HepG2 (cell line): ENCODE data around the gene RSKR. TPM values are rescaled to one million over a fixed set of nuclear protein-coding genes. Genes with fewer than 3 reads are reported as not detected.

Source experiments
- ARNTL ChIP-seq: sonication (generic); formaldehyde crosslinking; IDR thresholded peaks from 2 replicates; pipeline ENCODE4 v1.4.0; 2020; ENCODE audit warnings: mild to moderate bottlenecking, missing genetic modification reagents
- ATF1 ChIP-seq: IDR thresholded peaks from 2 replicates; pipeline ENCODE4 v1.6.1; 2016; ENCODE audit warnings: mild to moderate bottlenecking, control low read depth
- ETV6 ChIP-seq: sonication (generic); formaldehyde crosslinking; conservative IDR thresholded peaks from 2 replicates; pipeline ENCODE4 v1.4.0; 2020; ENCODE audit warnings: missing genetic modification reagents
- GATA4 ChIP-seq: sonication (generic); IDR thresholded peaks from 2 replicates; pipeline ENCODE4 v1.6.1; 2016; ENCODE audit warnings: antibody characterized with exemption, low read depth, borderline replicate concordance
- GATAD2A ChIP-seq: IDR thresholded peaks from 2 replicates; pipeline ENCODE4 v1.6.1; 2016
- HOXA9 ChIP-seq: sonication (generic); formaldehyde crosslinking; IDR thresholded peaks from 2 replicates; pipeline ENCODE4 v1.8.1; 2022; ENCODE audit warnings: missing genetic modification reagents, mild to moderate bottlenecking, moderate library complexity, borderline replicate concordance
- KDM2A ChIP-seq: sonication (generic); formaldehyde crosslinking; IDR thresholded peaks from 2 replicates; pipeline ENCODE4 v1.4.0; 2020; ENCODE audit warnings: low read depth, missing genetic modification reagents, borderline replicate concordance
- MATR3 ChIP-seq: sonication (generic); formaldehyde crosslinking; IDR thresholded peaks from 2 replicates; pipeline ENCODE4 v1.4.0; 2020; ENCODE audit warnings: missing genetic modification reagents
- MXI1 ChIP-seq: IDR thresholded peaks from 3 replicates; pipeline ENCODE4 v1.6.1; 2012; ENCODE audit warnings: low read depth, low read length, inconsistent platforms, borderline replicate concordance
- SIX1 ChIP-seq: sonication (generic); formaldehyde crosslinking; IDR thresholded peaks from 2 replicates; pipeline ENCODE4 v1.4.0; 2020; ENCODE audit warnings: missing genetic modification reagents, borderline replicate concordance
- SOX13 ChIP-seq, 3 experiments: fragments of 450-650 bp in 1 of 3; sonication (generic) in 1 of 3; formaldehyde crosslinking in 1 of 3; IDR thresholded peaks in 2 of 3; conservative IDR thresholded peaks in 1 of 3; 2 replicates each; pipeline versions ENCODE4 v1.5.0 to v1.6.1; 2016 to 2020; ENCODE audit warnings: antibody characterized with exemption in 1 of 3, mild to moderate bottlenecking in 1 of 3, missing compliant biosample characterization in 1 of 3, missing genetic modification reagents in 1 of 3, moderate library complexity in 1 of 3
- SOX6 ChIP-seq, 2 experiments: fragments of 450-650 bp in 1 of 2; sonication (generic) in 1 of 2; formaldehyde crosslinking in 1 of 2; IDR thresholded peaks; 2 replicates each; pipeline versions ENCODE4 v1.4.0 to v1.6.1; 2017 to 2020; ENCODE audit warnings: antibody characterized with exemption in 1 of 2, mild to moderate bottlenecking in 1 of 2, missing genetic modification reagents in 1 of 2
- TBX3 ChIP-seq: fragments of 450-650 bp; IDR thresholded peaks from 2 replicates; pipeline ENCODE4 v1.6.1; 2017; ENCODE audit warnings: antibody characterized with exemption, mild to moderate bottlenecking, inconsistent platforms, borderline replicate concordance
- TGIF2 ChIP-seq: IDR thresholded peaks from 2 replicates; pipeline ENCODE4 v1.6.1; 2016; ENCODE audit warnings: control low read depth, missing compliant biosample characterization
- U2AF2 ChIP-seq: fragments of 200-400 bp; formaldehyde crosslinking; IDR thresholded peaks from 2 replicates; pipeline ENCODE4 v1.6.1; 2017; ENCODE audit warnings: low read depth, mild to moderate bottlenecking, low read length
- ZNF180 ChIP-seq: sonication (generic); formaldehyde crosslinking; IDR thresholded peaks from 2 replicates; pipeline ENCODE4 v1.4.0; 2020; ENCODE audit warnings: low read depth, missing genetic modification reagents, borderline replicate concordance
- ZNF256 ChIP-seq: sonication (generic); formaldehyde crosslinking; conservative IDR thresholded peaks from 2 replicates; pipeline ENCODE4 v1.4.0; 2020; ENCODE audit warnings: missing genetic modification reagents
- ZNF354B ChIP-seq: sonication (generic); formaldehyde crosslinking; IDR thresholded peaks from 2 replicates; pipeline ENCODE4 v1.8.0; 2022; ENCODE audit warnings: mild to moderate bottlenecking, missing genetic modification reagents
- ZNF746 ChIP-seq: sonication (generic); formaldehyde crosslinking; IDR thresholded peaks from 2 replicates; pipeline ENCODE4 v1.8.0; 2022; ENCODE audit warnings: mild to moderate bottlenecking, missing genetic modification reagents
- polyA plus RNA-seq, 8 experiments: library from polyadenylated mRNA; depleted of rRNA in 3 of 8; stranded (reverse) in 7 of 8; unstranded in 1 of 8; fragments of >200 nt; fragmentation: Illumina TruSeq in 4 of 8; extraction: Trizol in 4 of 8; gene quantifications; 2 replicates each; pipeline versions ENCODE4 v1.2.1 to v1.2.3, GENCODE V29; 2011 to 2016; ENCODE audit warnings: low read depth in 4 of 8, missing spikeins in 1 of 8, mixed read lengths in 1 of 8; ENCODE audit not compliant: insufficient read depth in 1 of 8
- total RNA-seq, 5 experiments: library from RNA; depleted of rRNA; stranded (reverse); fragments of >200 nt; fragmentation: Illumina TruSeq; extraction: Trizol; gene quantifications; 2 replicates each; pipeline ENCODE4 v1.2.3, GENCODE V29; 2016; ENCODE audit warnings: low read depth in 1 of 5
- TF ChIP-seq, protein P1 (sequence below): sonication (generic); formaldehyde crosslinking; IDR thresholded peaks from 2 replicates; pipeline ENCODE4 v1.4.0; 2020; ENCODE audit warnings: missing genetic modification reagents
- TF ChIP-seq, protein P2 (sequence below): sonication (generic); formaldehyde crosslinking; IDR thresholded peaks from 2 replicates; pipeline ENCODE4 v1.4.0; 2020; ENCODE audit warnings: missing genetic modification reagents
- TF ChIP-seq, protein P3 (sequence below): sonication (generic); formaldehyde crosslinking; IDR thresholded peaks from 2 replicates; pipeline ENCODE4 v1.4.0; 2020; ENCODE audit warnings: missing genetic modification reagents, low read depth, mild to moderate bottlenecking, borderline replicate concordance
- TF ChIP-seq, protein P4 (sequence below), 2 experiments: sonication (generic) in 1 of 2; formaldehyde crosslinking in 1 of 2; IDR thresholded peaks; 2 replicates each; pipeline versions ENCODE4 v1.4.0 to v1.6.1; 2018 to 2020; ENCODE audit warnings: missing genetic modification reagents in 2 of 2, borderline replicate concordance in 1 of 2, low read depth in 1 of 2, mild to moderate bottlenecking in 1 of 2, missing biosample characterization in 1 of 2

The RSKR gene
- total and polyA plus RNA-seq, 2 of the 13 experiments (the other 11 are each of a cell fraction or from before 2014, with no cell fraction given) = 5.0 to 10.4 TPM

DNA sequence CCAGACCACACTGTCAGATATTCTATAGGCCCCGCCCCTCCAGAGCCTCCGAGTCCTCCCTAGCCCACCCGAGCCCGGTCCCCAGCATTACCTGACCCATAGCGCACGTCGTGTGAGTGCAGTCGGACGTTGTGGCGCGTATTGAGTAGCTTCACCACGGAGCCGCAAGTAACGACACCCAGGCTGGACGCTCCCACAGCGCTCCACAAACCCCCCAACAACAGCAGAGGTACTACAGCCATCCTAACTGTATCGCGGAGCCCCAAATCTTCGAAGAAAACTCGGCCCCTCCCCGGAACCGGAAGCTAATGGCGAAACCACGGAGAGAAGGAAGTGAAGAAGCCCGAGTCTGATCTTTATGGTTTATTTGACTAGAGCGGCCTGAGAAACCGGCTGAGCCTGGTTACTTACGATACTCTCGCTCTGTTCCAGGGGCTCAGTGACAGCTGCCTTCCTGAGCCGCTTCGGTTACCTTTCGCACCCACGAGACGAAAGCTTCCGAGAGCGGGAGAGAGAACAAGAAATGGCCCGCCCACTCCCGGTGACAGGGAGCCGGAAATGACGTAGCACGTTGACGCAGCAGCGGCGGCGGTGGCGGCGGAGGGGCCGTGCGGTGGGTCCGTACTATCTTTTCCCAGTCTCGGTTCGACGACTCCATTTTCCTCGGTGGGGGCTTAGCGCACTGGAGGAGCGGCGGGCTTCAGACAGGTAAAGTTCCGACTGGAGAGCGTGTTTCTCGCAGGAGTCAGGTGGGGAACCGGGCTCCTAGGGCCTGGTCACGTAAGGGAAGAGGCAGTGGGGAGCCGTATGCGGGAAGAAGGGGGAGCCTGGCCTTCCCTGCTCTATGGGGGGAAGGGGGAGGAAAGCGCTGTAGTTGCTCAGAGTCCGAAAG is 47.9 kb upstream of the RSKR start, which contains the start of the genes SDF2 and SUPT6H (continued):
- TF ChIP-seq, protein P1, sequence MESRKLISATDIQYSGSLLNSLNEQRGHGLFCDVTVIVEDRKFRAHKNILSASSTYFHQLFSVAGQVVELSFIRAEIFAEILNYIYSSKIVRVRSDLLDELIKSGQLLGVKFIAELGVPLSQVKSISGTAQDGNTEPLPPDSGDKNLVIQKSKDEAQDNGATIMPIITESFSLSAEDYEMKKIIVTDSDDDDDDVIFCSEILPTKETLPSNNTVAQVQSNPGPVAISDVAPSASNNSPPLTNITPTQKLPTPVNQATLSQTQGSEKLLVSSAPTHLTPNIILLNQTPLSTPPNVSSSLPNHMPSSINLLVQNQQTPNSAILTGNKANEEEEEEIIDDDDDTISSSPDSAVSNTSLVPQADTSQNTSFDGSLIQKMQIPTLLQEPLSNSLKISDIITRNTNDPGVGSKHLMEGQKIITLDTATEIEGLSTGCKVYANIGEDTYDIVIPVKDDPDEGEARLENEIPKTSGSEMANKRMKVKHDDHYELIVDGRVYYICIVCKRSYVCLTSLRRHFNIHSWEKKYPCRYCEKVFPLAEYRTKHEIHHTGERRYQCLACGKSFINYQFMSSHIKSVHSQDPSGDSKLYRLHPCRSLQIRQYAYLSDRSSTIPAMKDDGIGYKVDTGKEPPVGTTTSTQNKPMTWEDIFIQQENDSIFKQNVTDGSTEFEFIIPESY (CRISPR knock-in tag) = no peak
- peak; percentile 34; the same call in 1 of the 3 replicates for TF ChIP-seq MXI1
- TF ChIP-seq TGIF2 (CRISPR knock-in tag) = peak; percentile 85
- no peak for TF ChIP-seq ZNF256 (CRISPR knock-in tag)
- TF ChIP-seq, protein P2, sequence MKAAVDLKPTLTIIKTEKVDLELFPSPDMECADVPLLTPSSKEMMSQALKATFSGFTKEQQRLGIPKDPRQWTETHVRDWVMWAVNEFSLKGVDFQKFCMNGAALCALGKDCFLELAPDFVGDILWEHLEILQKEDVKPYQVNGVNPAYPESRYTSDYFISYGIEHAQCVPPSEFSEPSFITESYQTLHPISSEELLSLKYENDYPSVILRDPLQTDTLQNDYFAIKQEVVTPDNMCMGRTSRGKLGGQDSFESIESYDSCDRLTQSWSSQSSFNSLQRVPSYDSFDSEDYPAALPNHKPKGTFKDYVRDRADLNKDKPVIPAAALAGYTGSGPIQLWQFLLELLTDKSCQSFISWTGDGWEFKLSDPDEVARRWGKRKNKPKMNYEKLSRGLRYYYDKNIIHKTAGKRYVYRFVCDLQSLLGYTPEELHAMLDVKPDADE = no peak; the same call in 1 of the 2 replicates
- no peak for TF ChIP-seq HOXA9 (CRISPR knock-in tag)
- peak; percentile 94 for TF ChIP-seq ATF1 (CRISPR knock-in tag)
- TF ChIP-seq MATR3 (CRISPR knock-in tag) = no peak
- TF ChIP-seq GATA4 = no peak
- TF ChIP-seq ZNF746 = no peak
- TF ChIP-seq SOX13 (IDR thresholded peaks at IDR 0.05) = no peak; the same call in 1 of the 2 replicates
- TF ChIP-seq SOX13 (CRISPR knock-in tag; conservative IDR thresholded peaks at IDR 0.05 in 1 of 2, IDR thresholded peaks at IDR 0.05 in 1 of 2) = 0 out of 4 replicates have a peak, but pooled peaks of 1 of the 2 experiments have one; percentile 6
- TF ChIP-seq KDM2A (CRISPR knock-in tag) = peak; percentile 71; the same call in 1 of the 2 replicates
- TF ChIP-seq TBX3 = no peak
- TF ChIP-seq ZNF354B (CRISPR knock-in tag) = no peak
- TF ChIP-seq SOX6 (IDR thresholded peaks at IDR 0.05) = no peak
- no peak; the same call in none of the 2 replicates for TF ChIP-seq SOX6 (CRISPR knock-in tag; IDR thresholded peaks at IDR 0.05)
- TF ChIP-seq, protein P3, sequence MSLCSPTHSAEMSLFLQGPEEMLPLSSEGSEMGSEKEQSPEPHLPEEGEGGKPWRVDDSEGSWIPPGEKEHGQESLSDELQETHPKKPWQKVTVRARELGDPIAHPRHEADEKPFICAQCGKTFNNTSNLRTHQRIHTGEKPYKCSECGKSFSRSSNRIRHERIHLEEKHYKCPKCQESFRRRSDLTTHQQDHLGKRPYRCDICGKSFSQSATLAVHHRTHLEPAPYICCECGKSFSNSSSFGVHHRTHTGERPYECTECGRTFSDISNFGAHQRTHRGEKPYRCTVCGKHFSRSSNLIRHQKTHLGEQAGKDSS = peak; percentile 85
- TF ChIP-seq SIX1 (CRISPR knock-in tag) = no peak
- TF ChIP-seq ARNTL (CRISPR knock-in tag) = peak; percentile 39; the same call in 1 of the 2 replicates
- TF ChIP-seq, protein P4, sequence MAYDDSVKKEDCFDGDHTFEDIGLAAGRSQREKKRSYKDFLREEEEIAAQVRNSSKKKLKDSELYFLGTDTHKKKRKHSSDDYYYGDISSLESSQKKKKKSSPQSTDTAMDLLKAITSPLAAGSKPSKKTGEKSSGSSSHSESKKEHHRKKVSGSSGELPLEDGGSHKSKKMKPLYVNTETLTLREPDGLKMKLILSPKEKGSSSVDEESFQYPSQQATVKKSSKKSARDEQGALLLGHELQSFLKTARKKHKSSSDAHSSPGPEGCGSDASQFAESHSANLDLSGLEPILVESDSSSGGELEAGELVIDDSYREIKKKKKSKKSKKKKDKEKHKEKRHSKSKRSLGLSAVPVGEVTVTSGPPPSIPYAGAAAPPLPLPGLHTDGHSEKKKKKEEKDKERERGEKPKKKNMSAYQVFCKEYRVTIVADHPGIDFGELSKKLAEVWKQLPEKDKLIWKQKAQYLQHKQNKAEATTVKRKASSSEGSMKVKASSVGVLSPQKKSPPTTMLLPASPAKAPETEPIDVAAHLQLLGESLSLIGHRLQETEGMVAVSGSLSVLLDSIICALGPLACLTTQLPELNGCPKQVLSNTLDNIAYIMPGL (CRISPR knock-in tag; IDR thresholded peaks at IDR 0.05; ENCODE audit: borderline replicate concordance in 1 of 2, low read depth in 1 of 2) = peak; percentile 39 to 76; a peak in 2 of 4 replicates
- no peak for TF ChIP-seq GATAD2A (CRISPR knock-in tag)
- TF ChIP-seq U2AF2 = no peak
- TF ChIP-seq ZNF180 (CRISPR knock-in tag) = no peak
- no peak for TF ChIP-seq ETV6 (CRISPR knock-in tag)
